ENCODE data around the gene HECTD4.

- TF ChIP-seq ZNF274 (IDR thresholded peaks at IDR 0.05; ENCODE audit: low read depth, low read length) (no peak), SUZ12 (IDR thresholded peaks at IDR 0.05; ENCODE audit: extremely low read depth, insufficient read depth, insufficient read length) (no peak)
Observed at GRCh38 chr12:112303799-112304198, 78.4 kb downstream of the HECTD4 start.

Data from NT2/D1 (cell line).